ENCODE data around the gene NBEA.

NBEA gene

GRCh38 chr13:35706721-35707120, 764.7 kb downstream of the NBEA start:
- in situ Hi-C loops (cut with HindIII; ENCODE audit: low pct_ligation_motif_present, low sequenced_read_pairs), result no loop called here
- DNase-seq, result no peak
- no peak for TF ChIP-seq CTCF (IDR thresholded peaks at IDR 0.05; ENCODE audit: low read depth, low read length, missing control alignments)
- no peak overlapping the region for H3K4me3 ChIP-seq (ENCODE audit: low read depth, low read length)
- H3K27me3 ChIP-seq (replicated peaks), result no peaks in the 10 kb centered on the region
- no peaks in the 10 kb centered on the region for H3K36me3 ChIP-seq (replicated peaks)
- no peak overlapping the region for H3K27ac ChIP-seq

DNA sequence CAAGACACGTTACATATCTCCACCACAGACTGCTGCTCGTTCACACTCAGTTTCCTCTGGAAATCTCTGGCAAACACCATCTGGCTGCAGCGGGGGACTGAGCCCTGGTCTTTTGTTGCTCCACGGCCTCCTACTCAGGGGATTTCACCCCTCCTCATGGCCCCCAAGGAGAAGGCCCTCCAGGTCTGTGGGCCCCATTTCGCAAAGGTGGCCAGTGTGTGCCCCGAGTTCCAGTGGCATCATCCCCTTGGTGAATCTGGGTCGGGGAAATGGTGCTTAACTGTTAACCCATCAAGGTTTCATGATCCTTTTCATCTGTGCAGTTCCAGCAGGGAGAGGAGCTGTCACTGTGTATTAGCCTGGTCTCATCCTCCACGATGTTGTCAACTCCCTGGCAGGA, 769.8 kb downstream of the NBEA start:
- Histone ChIP-seq H3K27me3 (replicated peaks) (no peaks in the 10 kb centered on the region), H3K36me3 (replicated peaks) (no peaks in the 10 kb centered on the region), H3K27ac (no peak overlapping the region), H3K4me3 (ENCODE audit: low read depth, low read length) (no peak overlapping the region)
- DNase-seq, result no peak
- no peak for TF ChIP-seq CTCF (IDR thresholded peaks at IDR 0.05; ENCODE audit: low read depth, low read length, missing control alignments)
- in situ Hi-C loops (cut with HindIII; ENCODE audit: low pct_ligation_motif_present, low sequenced_read_pairs), result no loop called here

DNA sequence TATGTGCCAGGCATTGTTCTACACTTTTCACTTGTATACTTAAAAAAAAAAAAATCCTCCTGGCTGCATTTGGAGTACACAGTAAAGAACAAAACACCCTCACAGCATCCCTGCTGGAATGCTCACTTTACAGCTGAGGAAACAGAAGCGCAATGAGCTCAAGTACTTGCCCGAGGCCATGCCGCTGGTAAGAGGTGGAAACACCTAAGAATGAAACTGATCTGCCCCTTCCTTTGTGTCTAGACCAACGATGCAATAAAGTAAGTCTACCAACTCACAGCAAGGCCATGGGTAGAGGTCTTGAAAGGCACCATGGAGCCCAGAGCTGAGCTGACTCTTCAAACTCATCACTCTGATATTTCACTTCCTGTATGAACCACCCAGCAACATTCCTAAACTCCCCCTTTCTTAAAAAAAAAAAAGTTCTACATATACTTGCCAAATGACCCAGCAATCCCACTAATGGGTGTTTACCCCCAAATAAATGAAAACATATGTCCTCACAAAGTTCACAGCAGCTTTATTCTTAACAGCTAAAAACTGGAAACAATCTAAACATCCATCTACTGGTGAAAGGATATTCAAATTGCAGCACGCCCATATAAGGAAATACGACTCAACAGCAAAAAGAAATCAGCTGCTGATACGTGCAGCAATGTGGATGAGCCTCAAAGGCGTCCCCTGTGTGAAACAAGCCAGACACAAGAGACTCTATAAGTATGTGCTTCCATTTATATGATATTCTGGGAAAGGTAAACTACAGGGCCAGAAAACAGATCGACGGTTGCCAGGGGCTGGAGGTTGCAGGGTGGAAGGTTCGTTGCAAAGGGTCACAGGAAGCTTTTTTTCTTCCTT, 771.1 kb downstream of the NBEA start:
- in situ Hi-C loops (cut with HindIII; ENCODE audit: low pct_ligation_motif_present, low sequenced_read_pairs), result no loop called here
- DNase-seq, result peak; percentile 53
- H3K27me3 ChIP-seq (replicated peaks), result no peaks in the 10 kb centered on the region
- H3K36me3 ChIP-seq (replicated peaks), result no peaks in the 10 kb centered on the region
- TF ChIP-seq CTCF (IDR thresholded peaks at IDR 0.05; ENCODE audit: low read depth, low read length, missing control alignments), result no peak
- no peak overlapping the region for H3K27ac ChIP-seq
- H3K4me3 ChIP-seq (ENCODE audit: low read depth, low read length), result no peak overlapping the region

DNA sequence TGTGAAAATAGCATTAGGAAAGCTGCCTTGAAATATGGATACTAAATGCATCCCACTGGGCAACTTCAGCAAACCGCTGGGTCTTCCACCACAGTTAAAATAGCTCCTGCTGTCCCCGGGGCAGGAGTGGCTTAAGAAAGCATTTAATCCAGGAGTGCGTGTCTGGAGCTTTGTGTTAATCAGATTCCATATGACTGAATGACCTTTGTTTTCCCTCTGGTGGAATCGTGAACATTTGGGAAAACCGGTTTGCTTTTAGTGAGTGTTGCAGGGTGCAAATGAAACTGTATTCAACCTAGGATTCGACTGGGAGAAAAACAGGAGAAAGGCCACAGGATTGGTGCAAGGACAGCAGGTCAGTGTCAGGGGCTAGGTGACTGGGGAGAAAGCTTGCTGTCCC, 772.1 kb downstream of the NBEA start:
- no peaks in the 10 kb centered on the region for H3K27me3 ChIP-seq (replicated peaks)
- in situ Hi-C loops (cut with HindIII; ENCODE audit: low pct_ligation_motif_present, low sequenced_read_pairs), result no loop called here
- no peak for DNase-seq
- H3K4me3 ChIP-seq (ENCODE audit: low read depth, low read length), result no peak overlapping the region
- no peak for TF ChIP-seq CTCF (IDR thresholded peaks at IDR 0.05; ENCODE audit: low read depth, low read length, missing control alignments)
- no peaks in the 10 kb centered on the region for H3K36me3 ChIP-seq (replicated peaks)
- no peak overlapping the region for H3K27ac ChIP-seq

GRCh38 chr13:35714588-35715377, 772.7 kb downstream of the NBEA start:
- no peaks in the 10 kb centered on the region for H3K36me3 ChIP-seq (replicated peaks)
- TF ChIP-seq CTCF (IDR thresholded peaks at IDR 0.05; ENCODE audit: low read depth, low read length, missing control alignments), result no peak
- in situ Hi-C loops (cut with HindIII; ENCODE audit: low pct_ligation_motif_present, low sequenced_read_pairs), result no loop called here
- no peak for DNase-seq
- no peaks in the 10 kb centered on the region for H3K27me3 ChIP-seq (replicated peaks)
- no peak overlapping the region for H3K4me3 ChIP-seq (ENCODE audit: low read depth, low read length)
- H3K27ac ChIP-seq, result no peak overlapping the region

Measured in brain microvascular endothelial cell (primary cell).